HEK293 (cell line): ENCODE measurements around the gene MGST2.

Experiments
- CTCF ChIA-PET: fragments of 350-600 bp; formaldehyde crosslinking; extraction: SDS; loops from one replicate; lab custom pipeline; 2021; ENCODE audit warnings: antibody characterized with exemption; lab: Yijun Ruan, JAX
- POLR2A ChIA-PET: fragments of 300-600 bp; formaldehyde crosslinking; extraction: SDS; loops from one replicate; lab custom pipeline; 2020; ENCODE audit warnings: antibody characterized with exemption, inconsistent platforms; lab: Yijun Ruan, JAX
- H3K27ac ChIP-seq: fragments of 200-500 bp; sonication (Bioruptor generic); 2 replicates; pipeline ENCODE4 v1.5.1; 2014; ENCODE audit warnings: low read depth, low read length, control low read depth, inconsistent platforms; ENCODE audit errors: extremely low read depth
- H3K36me3 ChIP-seq, 2 experiments: fragments of 200-500 bp in 1 of 2; sonication (Bioruptor generic) in 1 of 2; 1 replicate in 1 of 2; 2 replicates in 1 of 2; pipeline ENCODE4 v1.5.1; 2014 to 2017; ENCODE audit warnings: inconsistent platforms in 2 of 2, low read length in 2 of 2; ENCODE audit not compliant: control insufficient read depth in 2 of 2, insufficient read depth in 1 of 2
- H3K4me1 ChIP-seq: fragments of 200-500 bp; sonication (Bioruptor generic); 2 replicates; pipeline ENCODE4 v1.5.1; 2014; ENCODE audit warnings: mild to moderate bottlenecking, low read length, inconsistent platforms; ENCODE audit not compliant: control insufficient read depth, insufficient read depth
- H3K4me3 ChIP-seq: 2 replicates; pipeline ENCODE4 v1.5.1; 2011; ENCODE audit warnings: low read depth, mild to moderate bottlenecking, control low read depth, low read length, moderate library complexity
- H3K9me3 ChIP-seq: fragments of 200-500 bp; sonication (Bioruptor generic); 2 replicates; pipeline ENCODE4 v1.5.1; 2014; ENCODE audit warnings: low read depth, low read length, inconsistent platforms; ENCODE audit not compliant: control insufficient read depth, insufficient read depth
- KLF8 ChIP-seq: fragments of 450-650 bp; formaldehyde crosslinking; IDR thresholded peaks from 2 replicates; pipeline ENCODE4 v1.5.1; 2016; ENCODE audit warnings: missing biosample characterization, missing genetic modification characterization
- SP7 ChIP-seq: fragments of 450-650 bp; formaldehyde crosslinking; IDR thresholded peaks from 2 replicates; pipeline ENCODE4 v1.5.1; 2016; ENCODE audit warnings: missing biosample characterization, missing genetic modification characterization
- ZFP3 ChIP-seq: fragments of 450-650 bp; formaldehyde crosslinking; IDR thresholded peaks from 2 replicates; pipeline ENCODE4 v1.5.1; 2016; ENCODE audit warnings: low read depth, missing biosample characterization, missing genetic modification characterization
- ZNF133 ChIP-seq: fragments of 450-650 bp; formaldehyde crosslinking; IDR thresholded peaks from 2 replicates; pipeline ENCODE4 v1.5.1; 2016; ENCODE audit warnings: missing biosample characterization, missing genetic modification characterization
- ZNF138 ChIP-seq: fragments of 450-650 bp; formaldehyde crosslinking; IDR thresholded peaks from 2 replicates; pipeline ENCODE4 v1.5.1; 2016; ENCODE audit warnings: missing biosample characterization, missing genetic modification characterization, borderline replicate concordance
- ZNF221 ChIP-seq: fragments of 450-650 bp; formaldehyde crosslinking; IDR thresholded peaks from 2 replicates; pipeline ENCODE4 v1.5.1; 2017; ENCODE audit warnings: missing biosample characterization, missing genetic modification characterization, borderline replicate concordance
- ZNF274 ChIP-seq, 2 experiments: fragments of 200-500 bp in 1 of 2; fragments of 450-650 bp in 1 of 2; sonication (Bioruptor generic) in 1 of 2; formaldehyde crosslinking in 1 of 2; IDR thresholded peaks; 2 replicates each; pipeline versions ENCODE4 v1.5.1 to v1.6.1; 2014 to 2016; ENCODE audit warnings: borderline replicate concordance in 1 of 2, inconsistent platforms in 1 of 2, low read length in 1 of 2, missing biosample characterization in 1 of 2, missing genetic modification characterization in 1 of 2
- ZNF37A ChIP-seq: fragments of 450-650 bp; IDR thresholded peaks from 2 replicates; pipeline ENCODE4 v1.5.1; 2018; ENCODE audit warnings: missing biosample characterization, missing genetic modification characterization
- ZNF423 ChIP-seq: fragments of 450-650 bp; formaldehyde crosslinking; IDR thresholded peaks from 2 replicates; pipeline ENCODE4 v1.5.1; 2016; ENCODE audit warnings: missing biosample characterization, missing genetic modification characterization
- ZNF561 ChIP-seq: fragments of 450-650 bp; IDR thresholded peaks from 2 replicates; pipeline ENCODE4 v1.5.1; 2018; ENCODE audit warnings: missing biosample characterization, missing genetic modification characterization, borderline replicate concordance
- ZNF610 ChIP-seq: fragments of 450-650 bp; formaldehyde crosslinking; IDR thresholded peaks from 2 replicates; pipeline ENCODE4 v1.5.1; 2016; ENCODE audit warnings: missing biosample characterization, missing genetic modification characterization, borderline replicate concordance
- ZNF623 ChIP-seq: fragments of 450-650 bp; formaldehyde crosslinking; IDR thresholded peaks from 2 replicates; pipeline ENCODE4 v1.5.1; 2016; ENCODE audit warnings: missing biosample characterization, missing genetic modification characterization
- ZNF670 ChIP-seq: fragments of 450-650 bp; formaldehyde crosslinking; IDR thresholded peaks from 2 replicates; pipeline ENCODE4 v1.5.1; 2016; ENCODE audit warnings: missing biosample characterization, missing genetic modification characterization, low read depth
- ZNF701 ChIP-seq: fragments of 450-650 bp; formaldehyde crosslinking; IDR thresholded peaks from 2 replicates; pipeline ENCODE4 v1.5.1; 2016; ENCODE audit warnings: missing biosample characterization, missing genetic modification characterization
- TF ChIP-seq, protein P1 (sequence below): fragments of 450-650 bp; formaldehyde crosslinking; conservative IDR thresholded peaks from 2 replicates; pipeline ENCODE4 v1.5.1; 2016; ENCODE audit warnings: low read depth, missing biosample characterization, missing genetic modification characterization
- TF ChIP-seq, protein P2 (sequence below): fragments of 450-650 bp; formaldehyde crosslinking; IDR thresholded peaks from 2 replicates; pipeline ENCODE4 v1.5.1; 2016; ENCODE audit warnings: missing biosample characterization, missing genetic modification characterization, borderline replicate concordance
- TF ChIP-seq, protein P3 (sequence below): fragments of 450-650 bp; IDR thresholded peaks from 2 replicates; pipeline ENCODE4 v1.5.1; 2018; ENCODE audit warnings: missing biosample characterization, mild to moderate bottlenecking, missing genetic modification characterization
- TF ChIP-seq, protein P4 (sequence below): fragments of 450-650 bp; formaldehyde crosslinking; IDR thresholded peaks from 2 replicates; pipeline ENCODE4 v1.5.1; 2016; ENCODE audit warnings: missing biosample characterization, missing genetic modification characterization
- TF ChIP-seq, protein P5 (sequence below): fragments of 450-650 bp; formaldehyde crosslinking; IDR thresholded peaks from 2 replicates; pipeline ENCODE4 v1.5.1; 2016; ENCODE audit warnings: missing biosample characterization, missing genetic modification characterization

MGST2 gene

DNA sequence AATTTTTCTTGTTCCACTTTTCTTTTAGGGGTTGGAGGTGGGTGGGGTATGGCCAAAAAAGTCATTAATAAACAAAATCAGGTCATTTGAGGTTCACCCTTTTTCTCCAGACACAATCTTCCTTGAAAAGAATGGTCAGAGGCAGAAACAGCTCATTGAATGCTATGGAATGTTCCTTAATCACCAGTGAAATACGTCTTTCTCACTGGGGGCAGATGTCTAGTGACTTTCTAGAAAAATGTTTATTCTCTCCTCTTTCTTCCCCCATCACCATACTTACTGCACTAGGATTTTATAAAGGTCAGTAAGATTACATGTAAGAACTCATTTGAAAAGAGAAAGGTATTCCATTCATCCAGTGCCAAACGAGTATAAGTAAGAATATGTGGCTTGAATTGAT lies 44.5 kb downstream of the MGST2 start (continued):
- TF ChIP-seq ZNF274 (IDR thresholded peaks at IDR 0.05; ENCODE audit: low read length) (no peak), ZNF274 (tag by site-specific recombination; IDR thresholded peaks at IDR 0.05; ENCODE audit: borderline replicate concordance) (no peak), ZNF133 (tag by site-specific recombination) (no peak), ZFP3 (tag by site-specific recombination) (no peak), ZNF37A (tag by site-specific recombination) (no peak), ZNF423 (no peak)
- TF ChIP-seq, protein P1, sequence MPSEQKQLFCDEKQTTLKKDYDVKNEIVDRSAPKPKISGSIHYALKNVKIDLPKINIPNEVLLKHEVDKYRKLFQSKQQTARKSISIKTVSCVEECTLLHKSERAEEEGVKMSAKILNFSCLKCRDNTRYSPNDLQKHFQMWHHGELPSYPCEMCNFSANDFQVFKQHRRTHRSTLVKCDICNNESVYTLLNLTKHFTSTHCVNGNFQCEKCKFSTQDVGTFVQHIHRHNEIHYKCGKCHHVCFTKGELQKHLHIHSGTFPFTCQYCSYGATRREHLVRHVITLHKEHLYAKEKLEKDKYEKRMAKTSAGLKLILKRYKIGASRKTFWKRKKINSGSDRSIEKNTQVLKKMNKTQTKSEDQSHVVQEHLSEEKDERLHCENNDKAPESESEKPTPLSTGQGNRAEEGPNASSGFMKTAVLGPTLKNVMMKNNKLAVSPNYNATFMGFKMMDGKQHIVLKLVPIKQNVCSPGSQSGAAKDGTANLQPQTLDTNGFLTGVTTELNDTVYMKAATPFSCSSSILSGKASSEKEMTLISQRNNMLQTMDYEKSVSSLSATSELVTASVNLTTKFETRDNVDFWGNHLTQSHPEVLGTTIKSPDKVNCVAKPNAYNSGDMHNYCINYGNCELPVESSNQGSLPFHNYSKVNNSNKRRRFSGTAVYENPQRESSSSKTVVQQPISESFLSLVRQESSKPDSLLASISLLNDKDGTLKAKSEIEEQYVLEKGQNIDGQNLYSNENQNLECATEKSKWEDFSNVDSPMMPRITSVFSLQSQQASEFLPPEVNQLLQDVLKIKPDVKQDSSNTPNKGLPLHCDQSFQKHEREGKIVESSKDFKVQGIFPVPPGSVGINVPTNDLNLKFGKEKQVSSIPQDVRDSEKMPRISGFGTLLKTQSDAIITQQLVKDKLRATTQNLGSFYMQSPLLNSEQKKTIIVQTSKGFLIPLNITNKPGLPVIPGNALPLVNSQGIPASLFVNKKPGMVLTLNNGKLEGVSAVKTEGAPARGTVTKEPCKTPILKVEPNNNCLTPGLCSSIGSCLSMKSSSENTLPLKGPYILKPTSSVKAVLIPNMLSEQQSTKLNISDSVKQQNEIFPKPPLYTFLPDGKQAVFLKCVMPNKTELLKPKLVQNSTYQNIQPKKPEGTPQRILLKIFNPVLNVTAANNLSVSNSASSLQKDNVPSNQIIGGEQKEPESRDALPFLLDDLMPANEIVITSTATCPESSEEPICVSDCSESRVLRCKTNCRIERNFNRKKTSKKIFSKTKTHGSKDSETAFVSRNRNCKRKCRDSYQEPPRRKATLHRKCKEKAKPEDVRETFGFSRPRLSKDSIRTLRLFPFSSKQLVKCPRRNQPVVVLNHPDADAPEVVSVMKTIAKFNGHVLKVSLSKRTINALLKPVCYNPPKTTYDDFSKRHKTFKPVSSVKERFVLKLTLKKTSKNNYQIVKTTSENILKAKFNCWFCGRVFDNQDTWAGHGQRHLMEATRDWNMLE (tag by site-specific recombination) = no peak
- TF ChIP-seq, protein P2, sequence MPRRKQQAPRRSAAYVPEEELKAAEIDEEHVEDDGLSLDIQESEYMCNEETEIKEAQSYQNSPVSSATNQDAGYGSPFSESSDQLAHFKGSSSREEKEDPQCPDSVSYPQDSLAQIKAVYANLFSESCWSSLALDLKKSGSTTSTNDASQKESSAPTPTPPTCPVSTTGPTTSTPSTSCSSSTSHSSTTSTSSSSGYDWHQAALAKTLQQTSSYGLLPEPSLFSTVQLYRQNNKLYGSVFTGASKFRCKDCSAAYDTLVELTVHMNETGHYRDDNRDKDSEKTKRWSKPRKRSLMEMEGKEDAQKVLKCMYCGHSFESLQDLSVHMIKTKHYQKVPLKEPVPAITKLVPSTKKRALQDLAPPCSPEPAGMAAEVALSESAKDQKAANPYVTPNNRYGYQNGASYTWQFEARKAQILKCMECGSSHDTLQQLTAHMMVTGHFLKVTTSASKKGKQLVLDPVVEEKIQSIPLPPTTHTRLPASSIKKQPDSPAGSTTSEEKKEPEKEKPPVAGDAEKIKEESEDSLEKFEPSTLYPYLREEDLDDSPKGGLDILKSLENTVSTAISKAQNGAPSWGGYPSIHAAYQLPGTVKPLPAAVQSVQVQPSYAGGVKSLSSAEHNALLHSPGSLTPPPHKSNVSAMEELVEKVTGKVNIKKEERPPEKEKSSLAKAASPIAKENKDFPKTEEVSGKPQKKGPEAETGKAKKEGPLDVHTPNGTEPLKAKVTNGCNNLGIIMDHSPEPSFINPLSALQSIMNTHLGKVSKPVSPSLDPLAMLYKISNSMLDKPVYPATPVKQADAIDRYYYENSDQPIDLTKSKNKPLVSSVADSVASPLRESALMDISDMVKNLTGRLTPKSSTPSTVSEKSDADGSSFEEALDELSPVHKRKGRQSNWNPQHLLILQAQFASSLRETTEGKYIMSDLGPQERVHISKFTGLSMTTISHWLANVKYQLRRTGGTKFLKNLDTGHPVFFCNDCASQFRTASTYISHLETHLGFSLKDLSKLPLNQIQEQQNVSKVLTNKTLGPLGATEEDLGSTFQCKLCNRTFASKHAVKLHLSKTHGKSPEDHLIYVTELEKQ = no peak
- TF ChIP-seq, all 188 proteins: peak for 0

DNA sequence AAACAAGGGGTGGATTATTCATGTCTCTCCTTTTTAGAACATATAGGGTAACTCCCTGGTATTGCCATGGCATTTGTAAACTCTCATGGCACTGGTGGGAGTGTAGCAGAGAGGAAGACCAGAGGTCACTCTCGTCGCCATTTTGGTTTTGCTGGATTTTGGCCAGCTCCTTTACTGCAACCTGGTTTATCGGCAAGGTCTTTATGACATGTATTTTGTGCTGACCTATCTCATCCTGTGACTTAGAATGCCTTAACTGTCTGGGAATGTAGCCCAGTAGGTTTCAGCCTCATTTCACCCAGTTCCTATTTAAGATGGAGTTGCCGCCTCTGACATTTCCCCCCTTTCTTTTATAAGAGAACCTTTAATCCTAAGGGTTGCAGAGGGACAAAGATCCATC lies 45.8 kb downstream of the MGST2 start:
- CTCF ChIA-PET = no interaction called here
- TF ChIP-seq, protein P3, sequence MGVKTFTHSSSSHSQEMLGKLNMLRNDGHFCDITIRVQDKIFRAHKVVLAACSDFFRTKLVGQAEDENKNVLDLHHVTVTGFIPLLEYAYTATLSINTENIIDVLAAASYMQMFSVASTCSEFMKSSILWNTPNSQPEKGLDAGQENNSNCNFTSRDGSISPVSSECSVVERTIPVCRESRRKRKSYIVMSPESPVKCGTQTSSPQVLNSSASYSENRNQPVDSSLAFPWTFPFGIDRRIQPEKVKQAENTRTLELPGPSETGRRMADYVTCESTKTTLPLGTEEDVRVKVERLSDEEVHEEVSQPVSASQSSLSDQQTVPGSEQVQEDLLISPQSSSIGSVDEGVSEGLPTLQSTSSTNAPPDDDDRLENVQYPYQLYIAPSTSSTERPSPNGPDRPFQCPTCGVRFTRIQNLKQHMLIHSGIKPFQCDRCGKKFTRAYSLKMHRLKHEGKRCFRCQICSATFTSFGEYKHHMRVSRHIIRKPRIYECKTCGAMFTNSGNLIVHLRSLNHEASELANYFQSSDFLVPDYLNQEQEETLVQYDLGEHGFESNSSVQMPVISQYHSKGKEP (tag by site-specific recombination) = no peak
- TF ChIP-seq, protein P4, sequence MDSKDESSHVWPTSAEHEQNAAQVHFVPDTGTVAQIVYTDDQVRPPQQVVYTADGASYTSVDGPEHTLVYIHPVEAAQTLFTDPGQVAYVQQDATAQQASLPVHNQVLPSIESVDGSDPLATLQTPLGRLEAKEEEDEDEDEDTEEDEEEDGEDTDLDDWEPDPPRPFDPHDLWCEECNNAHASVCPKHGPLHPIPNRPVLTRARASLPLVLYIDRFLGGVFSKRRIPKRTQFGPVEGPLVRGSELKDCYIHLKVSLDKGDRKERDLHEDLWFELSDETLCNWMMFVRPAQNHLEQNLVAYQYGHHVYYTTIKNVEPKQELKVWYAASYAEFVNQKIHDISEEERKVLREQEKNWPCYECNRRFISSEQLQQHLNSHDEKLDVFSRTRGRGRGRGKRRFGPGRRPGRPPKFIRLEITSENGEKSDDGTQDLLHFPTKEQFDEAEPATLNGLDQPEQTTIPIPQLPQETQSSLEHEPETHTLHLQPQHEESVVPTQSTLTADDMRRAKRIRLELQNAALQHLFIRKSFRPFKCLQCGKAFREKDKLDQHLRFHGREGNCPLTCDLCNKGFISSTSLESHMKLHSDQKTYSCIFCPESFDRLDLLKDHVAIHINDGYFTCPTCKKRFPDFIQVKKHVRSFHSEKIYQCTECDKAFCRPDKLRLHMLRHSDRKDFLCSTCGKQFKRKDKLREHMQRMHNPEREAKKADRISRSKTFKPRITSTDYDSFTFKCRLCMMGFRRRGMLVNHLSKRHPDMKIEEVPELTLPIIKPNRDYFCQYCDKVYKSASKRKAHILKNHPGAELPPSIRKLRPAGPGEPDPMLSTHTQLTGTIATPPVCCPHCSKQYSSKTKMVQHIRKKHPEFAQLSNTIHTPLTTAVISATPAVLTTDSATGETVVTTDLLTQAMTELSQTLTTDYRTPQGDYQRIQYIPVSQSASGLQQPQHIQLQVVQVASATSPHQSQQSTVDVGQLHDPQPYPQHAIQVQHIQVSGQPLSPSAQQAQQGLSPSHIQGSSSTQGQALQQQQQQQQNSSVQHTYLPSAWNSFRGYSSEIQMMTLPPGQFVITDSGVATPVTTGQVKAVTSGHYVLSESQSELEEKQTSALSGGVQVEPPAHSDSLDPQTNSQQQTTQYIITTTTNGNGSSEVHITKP = no peak
- TF ChIP-seq ZNF701 (tag by site-specific recombination) (no peak), ZNF610 (tag by site-specific recombination) (no peak), ZNF670 (tag by site-specific recombination) (no peak), ZNF623 (tag by site-specific recombination) (no peak), ZNF561 (tag by site-specific recombination) (no peak), ZNF138 (tag by site-specific recombination) (no peak), ZNF221 (tag by site-specific recombination) (no peak), KLF8 (no peak), SP7 (tag by site-specific recombination) (no peak)
- TF ChIP-seq, protein P5, sequence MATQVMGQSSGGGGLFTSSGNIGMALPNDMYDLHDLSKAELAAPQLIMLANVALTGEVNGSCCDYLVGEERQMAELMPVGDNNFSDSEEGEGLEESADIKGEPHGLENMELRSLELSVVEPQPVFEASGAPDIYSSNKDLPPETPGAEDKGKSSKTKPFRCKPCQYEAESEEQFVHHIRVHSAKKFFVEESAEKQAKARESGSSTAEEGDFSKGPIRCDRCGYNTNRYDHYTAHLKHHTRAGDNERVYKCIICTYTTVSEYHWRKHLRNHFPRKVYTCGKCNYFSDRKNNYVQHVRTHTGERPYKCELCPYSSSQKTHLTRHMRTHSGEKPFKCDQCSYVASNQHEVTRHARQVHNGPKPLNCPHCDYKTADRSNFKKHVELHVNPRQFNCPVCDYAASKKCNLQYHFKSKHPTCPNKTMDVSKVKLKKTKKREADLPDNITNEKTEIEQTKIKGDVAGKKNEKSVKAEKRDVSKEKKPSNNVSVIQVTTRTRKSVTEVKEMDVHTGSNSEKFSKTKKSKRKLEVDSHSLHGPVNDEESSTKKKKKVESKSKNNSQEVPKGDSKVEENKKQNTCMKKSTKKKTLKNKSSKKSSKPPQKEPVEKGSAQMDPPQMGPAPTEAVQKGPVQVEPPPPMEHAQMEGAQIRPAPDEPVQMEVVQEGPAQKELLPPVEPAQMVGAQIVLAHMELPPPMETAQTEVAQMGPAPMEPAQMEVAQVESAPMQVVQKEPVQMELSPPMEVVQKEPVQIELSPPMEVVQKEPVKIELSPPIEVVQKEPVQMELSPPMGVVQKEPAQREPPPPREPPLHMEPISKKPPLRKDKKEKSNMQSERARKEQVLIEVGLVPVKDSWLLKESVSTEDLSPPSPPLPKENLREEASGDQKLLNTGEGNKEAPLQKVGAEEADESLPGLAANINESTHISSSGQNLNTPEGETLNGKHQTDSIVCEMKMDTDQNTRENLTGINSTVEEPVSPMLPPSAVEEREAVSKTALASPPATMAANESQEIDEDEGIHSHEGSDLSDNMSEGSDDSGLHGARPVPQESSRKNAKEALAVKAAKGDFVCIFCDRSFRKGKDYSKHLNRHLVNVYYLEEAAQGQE (tag by site-specific recombination) = no peak

More for the DNA sequence above, 45.8 kb downstream of the MGST2 start:
- Histone ChIP-seq H3K27ac (no peak overlapping the region), H3K4me1 (no peaks in the 10 kb centered on the region), H3K4me3 (no peak overlapping the region), H3K9me3 (no peaks in the 10 kb centered on the region), H3K36me3 (peaks cover 0 to 2% of the 10 kb centered on the region in 2 experiments; a peak in 1 of 3 replicates)
- POLR2A ChIA-PET = no interaction called here
